Measurements from ENCODE around the gene NSUN2. TPM values are rescaled to one million over a fixed set of nuclear protein-coding genes. Genes with fewer than 3 reads are reported as not detected.
"Not testable (repeated sequence)": the region's sequence is repeated elsewhere in the genome, so short reads cannot be mapped to it uniquely, and the experiment has no call there.

The NSUN2 gene
- total and polyA plus RNA-seq, 2 of the 4 experiments (the other 2 are of a cell fraction), result 51.1 to 61.1 TPM

GRCh38 chr5:6571607-6572006 lies 61.2 kb downstream of the NSUN2 start:
- H3K18ac ChIP-seq (ENCODE audit: low read depth, low read length); H3K9me1 ChIP-seq (ENCODE audit: insufficient read depth, low read length); H2BK20ac ChIP-seq (ENCODE audit: low read depth, low read length); H3K79me1 ChIP-seq (ENCODE audit: low read depth in 1 of 2, low read length in 2 of 2); H3K56ac ChIP-seq (ENCODE audit: extremely low read depth, insufficient read depth, low read length); H2BK5ac ChIP-seq (ENCODE audit: low read depth, low read length, poor library complexity, severe bottlenecking); CTCF ChIA-PET; H2AK5ac ChIP-seq (ENCODE audit: low read depth, low read length); H3K23ac ChIP-seq (ENCODE audit: low read depth, low read length); H3K4me1 ChIP-seq (ENCODE audit: control insufficient read depth, insufficient read depth, low read length); H3K9me3 ChIP-seq (ENCODE audit: control insufficient read depth, insufficient read depth, low read length); H4K8ac ChIP-seq (ENCODE audit: low read depth in 2 of 2, low read length in 2 of 2); H2AFZ ChIP-seq (replicated peaks; ENCODE audit: low read length, poor library complexity); H4K5ac ChIP-seq (ENCODE audit: low read depth, low read length); intact Hi-C loops (cut with micrococcal nuclease); dilution Hi-C loops (cut with HindIII; ENCODE audit: low sequenced_read_pairs, unreplicated experiment); H3K4me2 ChIP-seq (ENCODE audit: low read depth, low read length); H4K91ac ChIP-seq (ENCODE audit: insufficient read depth, low read depth, low read length); H3K9ac ChIP-seq (ENCODE audit: low read depth, low read length); H3K27ac ChIP-seq (ENCODE audit: insufficient read depth, low read length); H3K4me3 ChIP-seq (ENCODE audit: insufficient read depth, low read depth, low read length); H3K27me3 ChIP-seq (ENCODE audit: control insufficient read depth, insufficient read depth, low read length); H2AK9ac ChIP-seq (replicated peaks; ENCODE audit: low read depth, low read length, poor library complexity); H4K20me1 ChIP-seq (ENCODE audit: insufficient read depth, low read length); DNase-seq; H3K36me3 ChIP-seq (ENCODE audit: control insufficient read depth, insufficient read depth, low read length); BruUV-seq (replicated peaks); H2BK120ac ChIP-seq (ENCODE audit: low read depth, low read length); H3K14ac ChIP-seq (replicated peaks; ENCODE audit: low read depth, low read length); H3K4ac ChIP-seq (ENCODE audit: low read depth, low read length); H2BK15ac ChIP-seq (ENCODE audit: low read depth, low read length); ATAC-seq (ENCODE audit: low read depth); in situ Hi-C loops (cut with MboI; ENCODE audit: low sequenced_read_pairs): not testable (repeated sequence)
- POLR2A ChIA-PET (ENCODE audit: unreplicated experiment), result interaction anchor here (0.7 kb wide), 1 partner anchor 23 kb away, joined by 7 read pairs; no protein-coding TSS in a partner anchor
- 40% methylated on average over 1 of the region's 2 CpGs; no CpG with 5 or more reads in 1 of the 2 experiments for WGBS, 2 experiments (ENCODE audit: extremely low coverage in 2 of 2, insufficient read length in 1 of 2)
